Colonic mucosa (tissue), 4 donors: ENCODE results near the gene PRKCQ. TPM values are rescaled to one million over a fixed set of nuclear protein-coding genes. Genes with fewer than 3 reads are reported as not detected.

Experiments
- DNase-seq: peaks from one replicate; pipeline ENCODE4 v3.0.0-alpha.2; 2020
- H3K27ac ChIP-seq: fragments of 200-600 bp; one replicate; pipeline ENCODE4 v1.8.0; 2021
- H3K27me3 ChIP-seq: fragments of 200-600 bp; one replicate; pipeline ENCODE4 v1.8.0; 2021
- H3K36me3 ChIP-seq: fragments of 200-600 bp; one replicate; pipeline ENCODE4 v1.8.0; 2021
- H3K4me1 ChIP-seq: fragments of 200-600 bp; one replicate; pipeline ENCODE4 v1.8.0; 2021; ENCODE audit warnings: mild to moderate bottlenecking
- H3K4me3 ChIP-seq: fragments of 200-600 bp; one replicate; pipeline ENCODE4 v1.8.0; 2021
- H3K9ac ChIP-seq, 2 donors: one replicate each; pipeline ENCODE4 v1.7.0; 2013; ENCODE audit warnings: control low read depth in 2 of 2, low read depth in 2 of 2, low read length in 2 of 2
- H3K9me3 ChIP-seq: fragments of 200-600 bp; one replicate; pipeline ENCODE4 v1.8.0; 2021
- intact Hi-C: fragments of 100-400 bp; cut with DNase I; formaldehyde crosslinking; loops from one replicate; pipeline ENCODE4 v1.14.1; 2022
- total RNA-seq, 2 donors: library from RNA; stranded (reverse); fragmentation: NEBNext Ultra II Directional in 1 of 2; extraction: Animal tissue kit (Norgen Biotek cat#: 25700) in 1 of 2; gene quantifications; one replicate each; pipeline ENCODE4 v1.2.1, GENCODE V29; 2021
- TF ChIP-seq, protein P1 (sequence below): fragments of 200-600 bp; IDR thresholded peaks from one replicate; pipeline ENCODE4 v1.8.0; 2022; ENCODE audit warnings: antibody characterized with exemption, mild to moderate bottlenecking
- donor health status: healthy.
- donor health status: DM: no; HTN: no; CAD: no.
- donor health status: DM: no; HTN: no; CAD: no.

Gene PRKCQ
- total RNA-seq, 2 donors from 2014 or later, result 0.93 to 0.94 TPM

DNA sequence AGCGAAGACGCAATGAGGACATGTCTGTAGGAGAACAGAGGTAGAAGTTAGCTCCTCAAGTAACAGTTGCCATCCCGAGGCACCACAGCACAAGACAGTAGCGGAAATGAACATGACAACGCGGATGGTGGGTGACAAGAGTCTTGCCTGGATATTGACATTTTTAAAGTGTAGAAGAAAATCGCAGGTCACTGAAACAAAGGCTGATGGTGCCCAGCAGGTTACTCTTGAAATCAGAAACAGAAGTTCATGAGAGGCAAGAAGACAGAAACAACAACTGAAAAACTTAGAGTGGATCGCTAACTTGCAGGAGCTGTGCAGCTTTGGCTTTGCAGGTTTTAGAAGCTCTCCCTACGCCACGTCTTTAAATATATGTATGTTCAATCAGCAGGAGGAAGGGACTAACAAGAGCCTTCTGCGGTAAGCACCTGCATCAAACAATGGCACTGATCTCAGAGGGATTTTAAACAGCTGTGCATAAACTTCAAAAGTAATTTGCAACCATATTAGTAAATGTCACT, 1.8 kb downstream of the PRKCQ start:
- H3K9ac ChIP-seq, result no peak overlapping the region
- no peak for DNase-seq
- no peaks in the 10 kb centered on the region for H3K4me1 ChIP-seq
- TF ChIP-seq, protein P1, sequence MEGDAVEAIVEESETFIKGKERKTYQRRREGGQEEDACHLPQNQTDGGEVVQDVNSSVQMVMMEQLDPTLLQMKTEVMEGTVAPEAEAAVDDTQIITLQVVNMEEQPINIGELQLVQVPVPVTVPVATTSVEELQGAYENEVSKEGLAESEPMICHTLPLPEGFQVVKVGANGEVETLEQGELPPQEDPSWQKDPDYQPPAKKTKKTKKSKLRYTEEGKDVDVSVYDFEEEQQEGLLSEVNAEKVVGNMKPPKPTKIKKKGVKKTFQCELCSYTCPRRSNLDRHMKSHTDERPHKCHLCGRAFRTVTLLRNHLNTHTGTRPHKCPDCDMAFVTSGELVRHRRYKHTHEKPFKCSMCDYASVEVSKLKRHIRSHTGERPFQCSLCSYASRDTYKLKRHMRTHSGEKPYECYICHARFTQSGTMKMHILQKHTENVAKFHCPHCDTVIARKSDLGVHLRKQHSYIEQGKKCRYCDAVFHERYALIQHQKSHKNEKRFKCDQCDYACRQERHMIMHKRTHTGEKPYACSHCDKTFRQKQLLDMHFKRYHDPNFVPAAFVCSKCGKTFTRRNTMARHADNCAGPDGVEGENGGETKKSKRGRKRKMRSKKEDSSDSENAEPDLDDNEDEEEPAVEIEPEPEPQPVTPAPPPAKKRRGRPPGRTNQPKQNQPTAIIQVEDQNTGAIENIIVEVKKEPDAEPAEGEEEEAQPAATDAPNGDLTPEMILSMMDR, result no peak
- H3K27ac ChIP-seq, result no peak overlapping the region
- peak overlapping the region; percentile 55 for H3K4me3 ChIP-seq
- intact Hi-C loops, result no loop called here
- no peaks in the 10 kb centered on the region for H3K27me3 ChIP-seq
- no peaks in the 10 kb centered on the region for H3K36me3 ChIP-seq
- H3K9me3 ChIP-seq, result no peaks in the 10 kb centered on the region

DNA sequence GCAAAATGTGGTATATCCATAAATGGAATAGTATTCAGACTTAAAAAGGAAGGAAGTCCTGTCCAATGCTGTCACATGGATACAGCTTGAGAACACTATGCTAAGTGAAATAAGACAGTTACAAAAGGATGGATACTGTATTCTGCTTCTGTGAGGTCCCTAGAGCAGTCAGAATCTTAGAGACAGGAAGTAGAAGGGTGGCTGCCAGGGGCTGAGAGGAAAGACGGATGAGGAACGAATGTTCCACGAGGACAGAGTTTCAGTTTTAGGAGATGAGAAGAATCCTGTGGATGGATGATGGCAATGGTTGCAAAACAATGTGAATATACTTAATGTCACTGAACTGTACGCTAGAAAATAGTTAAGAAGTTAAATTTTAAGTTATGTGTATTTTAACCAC, 3.8 kb downstream of the PRKCQ start:
- TF ChIP-seq, protein P1, result no peak
- no peaks in the 10 kb centered on the region for H3K9me3 ChIP-seq
- no peak overlapping the region for H3K9ac ChIP-seq
- intact Hi-C loops, result no loop called here
- H3K27me3 ChIP-seq, result no peaks in the 10 kb centered on the region
- H3K36me3 ChIP-seq, result no peaks in the 10 kb centered on the region
- no peak overlapping the region for H3K4me3 ChIP-seq
- no peak for DNase-seq
- no peaks in the 10 kb centered on the region for H3K4me1 ChIP-seq
- H3K27ac ChIP-seq, result no peak overlapping the region

DNA sequence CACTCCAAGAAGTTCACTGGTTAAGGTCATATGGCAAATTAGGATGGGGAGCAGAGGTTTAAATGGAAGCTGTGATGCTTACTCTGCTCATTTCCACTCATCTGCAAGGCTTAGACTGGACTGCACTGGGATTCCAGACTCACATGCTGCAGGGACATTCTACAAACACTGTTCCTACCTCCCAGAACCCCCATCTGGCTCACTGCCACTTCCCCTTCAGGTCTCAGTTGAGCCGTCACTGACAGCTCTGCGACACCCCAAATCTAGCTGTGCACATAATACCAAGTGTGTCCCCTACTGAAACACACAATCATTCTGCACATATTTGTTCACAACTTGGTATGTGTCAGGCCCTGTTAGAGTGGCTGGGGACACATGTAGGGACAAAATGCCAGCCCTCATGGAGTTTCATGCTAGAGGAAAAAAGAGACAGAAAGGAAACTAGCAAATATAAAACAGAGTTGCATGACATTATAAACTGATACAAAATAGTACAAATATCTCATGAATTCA, 5.4 kb downstream of the PRKCQ start:
- Histone ChIP-seq H3K9me3 (no peaks in the 10 kb centered on the region), H3K36me3 (no peaks in the 10 kb centered on the region), H3K9ac (no peak overlapping the region), H3K4me1 (no peaks in the 10 kb centered on the region), H3K27ac (no peak overlapping the region), H3K4me3 (no peak overlapping the region), H3K27me3 (no peaks in the 10 kb centered on the region)
- TF ChIP-seq, protein P1, result no peak
- intact Hi-C loops, result no loop called here
- DNase-seq, result no peak

DNA sequence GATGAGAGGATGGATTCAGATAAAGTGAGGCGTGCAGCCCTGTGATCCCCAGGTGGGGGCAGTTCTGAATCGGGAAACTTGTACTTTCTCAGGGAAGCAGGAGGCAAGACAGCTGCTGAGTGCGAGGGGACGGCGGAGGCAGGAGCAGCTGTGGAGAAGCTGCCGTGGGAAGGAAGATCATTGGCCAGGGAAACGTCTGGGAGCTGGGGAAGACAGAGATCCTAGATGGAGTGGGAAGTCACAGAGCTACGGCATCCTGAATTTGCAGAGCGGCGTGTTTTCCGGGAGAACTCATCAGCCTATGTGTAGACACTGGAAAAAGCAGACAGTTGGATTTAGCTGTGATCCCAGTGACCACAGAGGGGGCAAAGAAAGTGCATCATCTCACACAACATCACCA, 9.2 kb downstream of the PRKCQ start:
- H3K36me3 ChIP-seq, result no peaks in the 10 kb centered on the region
- intact Hi-C loops, result no loop called here

DNA sequence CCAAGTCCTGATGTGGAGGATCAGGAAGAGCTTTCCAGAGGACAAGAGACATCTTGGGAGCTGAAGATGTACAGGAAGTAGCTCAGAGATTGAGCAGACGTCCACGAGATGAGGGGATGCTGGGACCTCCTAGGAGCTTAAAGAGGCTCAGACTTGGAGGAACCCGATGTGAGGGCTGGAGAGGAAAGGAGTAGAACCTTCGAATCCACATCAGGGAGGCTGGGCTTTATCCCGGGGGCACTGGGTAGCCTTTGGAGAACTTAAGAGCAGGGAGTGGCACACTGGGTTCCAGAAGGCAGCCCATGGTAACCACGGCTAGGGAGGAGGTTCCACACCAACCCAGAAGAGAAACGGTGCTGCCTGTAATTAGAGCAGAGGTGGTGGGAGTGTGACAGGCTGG, 10.8 kb downstream of the PRKCQ start:
- no peak overlapping the region for H3K9ac ChIP-seq
- DNase-seq, result no peak
- H3K27me3 ChIP-seq, result no peaks in the 10 kb centered on the region
- H3K36me3 ChIP-seq, result no peaks in the 10 kb centered on the region
- no peaks in the 10 kb centered on the region for H3K4me1 ChIP-seq
- H3K4me3 ChIP-seq, result no peak overlapping the region
- TF ChIP-seq, protein P1, result no peak
- no peak overlapping the region for H3K27ac ChIP-seq
- intact Hi-C loops, result no loop called here
- H3K9me3 ChIP-seq, result no peaks in the 10 kb centered on the region

More for the DNA sequence above, 9.2 kb downstream of the PRKCQ start:
- no peak overlapping the region for H3K4me3 ChIP-seq
- H3K9ac ChIP-seq, result no peak overlapping the region
- H3K27me3 ChIP-seq, result no peaks in the 10 kb centered on the region
- H3K9me3 ChIP-seq, result no peaks in the 10 kb centered on the region
- no peaks in the 10 kb centered on the region for H3K4me1 ChIP-seq
- DNase-seq, result no peak
- H3K27ac ChIP-seq, result no peak overlapping the region
- TF ChIP-seq, protein P1, result no peak
